Measurements from ENCODE around the gene SIX3.

Gene SIX3

GRCh38 chr2:44931198-44931780, 10.2 kb upstream of the SIX3 start:
- DNase-seq = no peak

- DNase-seq = no peak
These were observed 9.4 kb upstream of the SIX3 start for GRCh38 chr2:44932079-44932478.

- no peak for DNase-seq
These were observed 8.7 kb upstream of the SIX3 start for GRCh38 chr2:44932564-44933392.

GRCh38 chr2:44933434-44933951, 8.0 kb upstream of the SIX3 start:
- no peak for DNase-seq

- no peak for DNase-seq
These were observed 7.2 kb upstream of the SIX3 start for GRCh38 chr2:44934038-44934982.

GRCh38 chr2:44934983-44935728, 6.3 kb upstream of the SIX3 start:
- no peak for DNase-seq

- DNase-seq = no peak
These were observed 5.8 kb upstream of the SIX3 start for GRCh38 chr2:44935729-44936098.

- no peak for DNase-seq
These were observed 5.2 kb upstream of the SIX3 start for GRCh38 chr2:44936275-44936674.

- no peak for DNase-seq
These were observed 4.5 kb upstream of the SIX3 start for GRCh38 chr2:44936715-44937687.

GRCh38 chr2:44937688-44938240, 3.7 kb upstream of the SIX3 start:
- no peak for DNase-seq

GRCh38 chr2:44938287-44939105, 3.0 kb upstream of the SIX3 start:
- DNase-seq = no peak

- DNase-seq = no peak
These were observed 2.1 kb upstream of the SIX3 start for GRCh38 chr2:44939106-44940048.

- DNase-seq = no peak
These were observed 1.4 kb upstream of the SIX3 start for GRCh38 chr2:44940049-44940494.

GRCh38 chr2:44940732-44941464, 604 bp upstream of the SIX3 start:
- DNase-seq = no peak

GRCh38 chr2:44942304-44943030, 965 bp downstream of the SIX3 start:
- DNase-seq = no peak

GRCh38 chr2:44943031-44943692, 1.7 kb downstream of the SIX3 start:
- no peak for DNase-seq

GRCh38 chr2:44943693-44944101, 2.2 kb downstream of the SIX3 start:
- no peak for DNase-seq

Measured in NCI-H1417 treated with DMSO at 0.1 percent for 48 hours (cell line).